HepG2 (cell line): ENCODE measurements around the gene KCNE4. TPM values are rescaled to one million over a fixed set of nuclear protein-coding genes. Genes with fewer than 3 reads are reported as not detected.

ENCODE experiments used
- ATAC-seq: fragments of 200-7000 bp; cut with Tn5 transposase; 3 replicates; pipeline ENCODE4 v1.9.1; 2020; ENCODE audit warnings: mild to moderate bottlenecking, moderate library complexity
- BruUV-seq: library from RNA; stranded (reverse); fragments of 400-500 nt; replicated peaks from 2 replicates; lab custom pipeline; 2021; lab: Mats Ljungman, UMichigan
- CTCF ChIA-PET: fragments of 300-600 bp; formaldehyde crosslinking; extraction: SDS; loops from one replicate; lab custom pipeline; 2021; ENCODE audit warnings: low total read pairs, inconsistent platforms, low intra/inter-chr PET ratio; lab: Yijun Ruan, JAX
- POLR2A ChIA-PET: fragments of 350-600 bp; sonication (Branson Sonifier 250); formaldehyde crosslinking; loops from one replicate; lab custom pipeline; 2020; ENCODE audit warnings: antibody characterized with exemption, inconsistent platforms; lab: Yijun Ruan, JAX
- DNase-seq: peaks from one replicate; pipeline ENCODE4 v3.0.0-alpha.2; 2015; ENCODE audit warnings: low spot score
- FAIRE-seq: peaks from 3 replicates; lab custom pipeline; 2011; peaks lifted over from hg19 to GRCh38; lab: Jason Lieb, UNC
- H2AFZ ChIP-seq: one replicate; pipeline ENCODE4 v1.6.1; 2011; ENCODE audit warnings: low read length, inconsistent platforms
- H3K27ac ChIP-seq: fragments of 300-600 bp; 3 replicates; pipeline ENCODE4 v1.8.0; 2011; ENCODE audit warnings: mixed run types, mild to moderate bottlenecking, mixed read lengths, low read length, inconsistent platforms; ENCODE audit not compliant: insufficient read depth; ENCODE audit errors: extremely low read length
- H3K27me3 ChIP-seq, 2 experiments: fragments of 200-600 bp in 1 of 2; 2 replicates in 1 of 2; 3 replicates in 1 of 2; pipeline versions ENCODE4 v1.6.0 to v1.8.0; 2011; ENCODE audit warnings: low read length in 2 of 2, mild to moderate bottlenecking in 2 of 2, moderate library complexity in 2 of 2, inconsistent platforms in 1 of 2; ENCODE audit not compliant: insufficient read depth in 2 of 2, control insufficient read depth in 1 of 2
- H3K36me3 ChIP-seq, 2 experiments: fragments of 200-600 bp in 1 of 2; replicated peaks in 1 of 2; 2 replicates in 1 of 2; 3 replicates in 1 of 2; pipeline versions ENCODE4 v1.5.1 to v1.8.0; 2011; ENCODE audit warnings: low read length in 2 of 2, inconsistent platforms in 1 of 2; ENCODE audit not compliant: insufficient read depth in 2 of 2, control insufficient read depth in 1 of 2
- H3K4me1 ChIP-seq: 2 replicates; pipeline ENCODE4 v1.5.1; 2012; ENCODE audit warnings: low read length, inconsistent platforms; ENCODE audit not compliant: insufficient read depth
- H3K4me2 ChIP-seq: 2 replicates; pipeline ENCODE4 v1.6.0; 2011; ENCODE audit warnings: low read depth, low read length, inconsistent platforms
- H3K4me3 ChIP-seq, 3 experiments: fragments of 200-600 bp in 1 of 3; sonication (generic), shearing (Covaris generic) in 1 of 3; replicated peaks in 1 of 3; 2 replicates each; pipeline ENCODE4 v1.5.1; 2011 to 2016; ENCODE audit warnings: low read length in 3 of 3, inconsistent platforms in 2 of 3, low read depth in 2 of 3, mild to moderate bottlenecking in 2 of 3, control low read depth in 1 of 3, mixed read lengths in 1 of 3; ENCODE audit not compliant: insufficient read depth in 1 of 3
- H3K79me2 ChIP-seq: one replicate; pipeline ENCODE4 v1.6.1; 2011; ENCODE audit warnings: low read length, inconsistent platforms; ENCODE audit not compliant: insufficient read depth
- H3K9ac ChIP-seq: 2 replicates; pipeline ENCODE4 v1.6.0; 2011; ENCODE audit warnings: mild to moderate bottlenecking, low read depth, low read length, inconsistent platforms; ENCODE audit not compliant: insufficient read depth
- H3K9me3 ChIP-seq: 2 replicates; pipeline ENCODE4 v1.5.1; 2012; ENCODE audit warnings: mild to moderate bottlenecking, low read length
- H4K20me1 ChIP-seq: 2 replicates; pipeline ENCODE4 v1.6.0; 2011; ENCODE audit warnings: inconsistent platforms, mild to moderate bottlenecking, low read length, moderate library complexity; ENCODE audit not compliant: insufficient read depth
- GABPA ChIP-seq, 2 experiments: IDR thresholded peaks; 2 replicates each; pipeline ENCODE4 v1.6.1; 2011 to 2016; ENCODE audit warnings: low read depth in 2 of 2, low read length in 1 of 2, missing biosample characterization in 1 of 2, missing genetic modification characterization in 1 of 2
- HNF4A ChIP-seq: sonication (generic); formaldehyde crosslinking; IDR thresholded peaks from 2 replicates; pipeline ENCODE4 v1.4.0; 2020; ENCODE audit warnings: missing genetic modification reagents
- KAT2B ChIP-seq: fragments of 150-350 bp; IDR thresholded peaks from 2 replicates; pipeline ENCODE4 v1.6.1; 2014; ENCODE audit warnings: low read depth, low read length, borderline replicate concordance
- KDM4B ChIP-seq: sonication (generic); formaldehyde crosslinking; IDR thresholded peaks from 2 replicates; pipeline ENCODE4 v1.4.0; 2020; ENCODE audit warnings: missing genetic modification reagents
- KMT2B ChIP-seq: IDR thresholded peaks from 2 replicates; pipeline ENCODE4 v1.6.1; 2016; ENCODE audit warnings: missing genetic modification reagents, missing compliant biosample characterization
- MEF2D ChIP-seq: sonication (generic); formaldehyde crosslinking; IDR thresholded peaks from 2 replicates; pipeline ENCODE4 v1.5.1; 2020; ENCODE audit warnings: mild to moderate bottlenecking, missing genetic modification reagents
- NR0B2 ChIP-seq: sonication (generic); formaldehyde crosslinking; IDR thresholded peaks from 2 replicates; pipeline ENCODE4 v1.4.0; 2020; ENCODE audit warnings: mild to moderate bottlenecking, missing genetic modification reagents
- ONECUT2 ChIP-seq: sonication (generic); formaldehyde crosslinking; IDR thresholded peaks from 2 replicates; pipeline ENCODE4 v1.4.0; 2020; ENCODE audit warnings: missing genetic modification reagents
- PCBP1 ChIP-seq: fragments of 200-400 bp; formaldehyde crosslinking; IDR thresholded peaks from 2 replicates; pipeline ENCODE4 v1.6.1; 2017; ENCODE audit warnings: mild to moderate bottlenecking, low read depth, low read length, borderline replicate concordance
- PLRG1 ChIP-seq: fragments of 450-650 bp; conservative IDR thresholded peaks from 2 replicates; pipeline ENCODE4 v1.6.1; 2016
- PRDM4 ChIP-seq: sonication (generic); formaldehyde crosslinking; IDR thresholded peaks from 2 replicates; pipeline ENCODE4 v1.9.0; 2021; ENCODE audit warnings: missing genetic modification reagents, borderline replicate concordance
- SATB2 ChIP-seq: sonication (generic); formaldehyde crosslinking; IDR thresholded peaks from 2 replicates; pipeline ENCODE4 v1.5.0; 2020; ENCODE audit warnings: missing genetic modification reagents
- ZBTB20 ChIP-seq: sonication (generic); formaldehyde crosslinking; IDR thresholded peaks from 2 replicates; pipeline ENCODE4 v1.8.1; 2023; ENCODE audit warnings: missing genetic modification reagents, low read depth, mild to moderate bottlenecking, borderline replicate concordance
- ZC3H4 ChIP-seq: sonication (generic); formaldehyde crosslinking; IDR thresholded peaks from 2 replicates; pipeline ENCODE4 v1.4.0; 2020; ENCODE audit warnings: missing genetic modification reagents, borderline replicate concordance
- ZNF143 ChIP-seq: sonication (generic); formaldehyde crosslinking; IDR thresholded peaks from 2 replicates; pipeline ENCODE4 v1.4.0; 2020; ENCODE audit warnings: missing genetic modification reagents
- ZNF510 ChIP-seq: sonication (generic); formaldehyde crosslinking; IDR thresholded peaks from 2 replicates; pipeline ENCODE4 v1.4.0; 2020; ENCODE audit warnings: low read depth, mild to moderate bottlenecking, missing genetic modification reagents
- ZNF709 ChIP-seq: sonication (generic); formaldehyde crosslinking; IDR thresholded peaks from 2 replicates; pipeline ENCODE4 v1.5.0; 2020; ENCODE audit warnings: mild to moderate bottlenecking, missing genetic modification reagents
- ZNF710 ChIP-seq: sonication (generic); formaldehyde crosslinking; IDR thresholded peaks from 2 replicates; pipeline ENCODE4 v1.5.0; 2020; ENCODE audit warnings: mild to moderate bottlenecking, missing genetic modification reagents, borderline replicate concordance
- ZNF737 ChIP-seq: sonication (generic); formaldehyde crosslinking; IDR thresholded peaks from 2 replicates; pipeline ENCODE4 v1.5.0; 2020; ENCODE audit warnings: missing genetic modification reagents, mild to moderate bottlenecking, borderline replicate concordance
- WGBS: methylation state at CpG from one replicate; pipeline ENCODE4 v1.1.6; 2017; ENCODE audit warnings: low lambda C conversion rate; 5-methylcytosine and 5-hydroxymethylcytosine counted together
- in situ Hi-C: cut with HindIII; loops from 2 replicates; pipeline ENCODE4 v1.10.0; 2017; ENCODE audit warnings: low pct_unique_long_range_greater_than_20kb; ENCODE audit not compliant: extremely low pct_ligation_motif_present
- intact Hi-C: fragments of 100-400 bp; cut with micrococcal nuclease; formaldehyde crosslinking; loops from one replicate; pipeline ENCODE4 v1.10.0; 2022; ENCODE audit not compliant: unreplicated experiment
- polyA plus RNA-seq, 8 experiments: library from polyadenylated mRNA; depleted of rRNA in 3 of 8; stranded (reverse) in 7 of 8; unstranded in 1 of 8; fragments of >200 nt; fragmentation: Illumina TruSeq in 4 of 8; extraction: Trizol in 4 of 8; gene quantifications; 2 replicates each; pipeline versions ENCODE4 v1.2.1 to v1.2.3, GENCODE V29; 2011 to 2016; ENCODE audit warnings: low read depth in 4 of 8, missing spikeins in 1 of 8, mixed read lengths in 1 of 8; ENCODE audit not compliant: insufficient read depth in 1 of 8
- total RNA-seq, 5 experiments: library from RNA; depleted of rRNA; stranded (reverse); fragments of >200 nt; fragmentation: Illumina TruSeq; extraction: Trizol; gene quantifications; 2 replicates each; pipeline ENCODE4 v1.2.3, GENCODE V29; 2016; ENCODE audit warnings: low read depth in 1 of 5

Gene KCNE4
- total and polyA plus RNA-seq, 2 of the 13 experiments (the other 11 are each of a cell fraction or from before 2014, with no cell fraction given), result not detected

- Histone ChIP-seq H3K9me3 (no peaks in the 10 kb centered on the region), H3K4me1 (no peaks in the 10 kb centered on the region), H2AFZ (no peak overlapping the region), H3K36me3 (no peaks in the 10 kb centered on the region), H3K4me2 (no peak overlapping the region), H3K27me3 (0 out of 5 replicates have a peak, but pooled peaks cover 1 to 5% of the 10 kb centered on the region in 2 experiments), H3K79me2 (no peaks in the 10 kb centered on the region), H4K20me1 (no peaks in the 10 kb centered on the region), H3K9ac (no peak overlapping the region)
- no peak for ATAC-seq
- no TSS peak for BruUV-seq
- intact Hi-C loops (no loop called here), in situ Hi-C loops (loop anchor here (5.0 kb wide), 1 partner anchor 132 kb away; no protein-coding TSS in a partner anchor)
- POLR2A ChIA-PET, result no interaction called here
- DNase-seq, result no peak
- FAIRE-seq, result no peak
- CTCF ChIA-PET, result no interaction called here
- TF ChIP-seq ONECUT2 (CRISPR knock-in tag) (no peak), PLRG1 (no peak), ZNF709 (CRISPR knock-in tag) (no peak), ZNF143 (CRISPR knock-in tag) (no peak), HNF4A (CRISPR knock-in tag) (no peak), MEF2D (no peak), ZBTB20 (CRISPR knock-in tag) (no peak), ZNF510 (no peak), NR0B2 (CRISPR knock-in tag) (no peak), ZNF737 (CRISPR knock-in tag) (no peak), SATB2 (no peak), KDM4B (no peak), PCBP1 (no peak), ZNF710 (no peak), GABPA (IDR thresholded peaks at IDR 0.05; ENCODE audit: low read depth, low read length) (no peak), GABPA (CRISPR knock-in tag; IDR thresholded peaks at IDR 0.05; ENCODE audit: low read depth) (no peak), ZC3H4 (CRISPR knock-in tag) (no peak), PRDM4 (CRISPR knock-in tag) (no peak), KMT2B (CRISPR knock-in tag) (no peak), KAT2B (no peak)
- TF ChIP-seq, all 625 proteins: peak for 0
- WGBS, result 20% methylated on average over 8 of the region's 8 CpGs
- no peak overlapping the region for H3K4me3 ChIP-seq
- H3K27ac ChIP-seq, result no peak overlapping the region
Observed at GRCh38 chr2:223104336-223105132, 52.5 kb downstream of the KCNE4 start.
